ENCODE data around the gene MAP3K2. TPM values are rescaled to one million over a fixed set of nuclear protein-coding genes. Genes with fewer than 3 reads are reported as not detected.

Gene MAP3K2
- total RNA-seq, 2 experiments from 2014 or later, result 65.2 to 69.0 TPM

DNA sequence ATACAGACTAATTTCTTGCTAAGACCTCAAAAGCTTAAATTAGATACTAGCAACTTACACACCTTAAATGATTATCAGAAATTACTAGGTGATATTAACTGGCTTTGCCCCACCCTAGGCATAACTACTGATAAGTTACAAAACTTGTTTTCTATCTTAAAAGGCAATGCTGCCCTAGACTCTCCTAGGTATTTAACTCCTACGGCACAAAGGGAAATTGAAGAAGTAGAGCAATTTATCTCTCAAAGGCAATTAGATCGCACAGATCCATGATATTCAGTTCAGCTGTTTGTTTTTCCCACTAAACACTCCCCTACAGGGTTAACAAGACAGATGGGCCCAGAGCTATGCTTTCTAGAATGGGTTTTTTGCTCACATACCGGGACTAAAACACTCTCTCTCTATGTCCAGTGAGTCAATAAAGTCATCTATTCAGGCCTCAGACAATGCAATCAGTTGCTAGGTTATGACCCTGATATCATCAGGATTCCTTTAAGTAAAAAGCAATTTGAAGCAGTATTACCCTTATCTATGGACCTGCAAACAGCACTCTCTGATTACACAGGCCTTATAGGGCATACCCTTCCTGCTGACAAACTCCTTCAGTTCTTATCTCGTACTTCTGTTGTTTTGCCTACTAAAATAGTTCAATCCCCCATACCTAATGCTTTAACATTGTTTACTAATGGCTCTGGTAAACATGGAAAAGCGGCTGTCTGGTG lies 14.3 kb downstream of the MAP3K2 start:
- ATAC-seq (ENCODE audit: low read depth), result no peak
- H3K4me3 Mint-ChIP-seq, result no peak overlapping the region
- H3K36me3 Mint-ChIP-seq, result peaks cover 52% of the 10 kb centered on the region
- DNase-seq, result no peak
- no peaks in the 10 kb centered on the region for H3K27me3 Mint-ChIP-seq
- POLR2A ChIA-PET, result no interaction called here
- H3K9me3 Mint-ChIP-seq, result peaks cover 29% of the 10 kb centered on the region
- no peak overlapping the region for H3K27ac Mint-ChIP-seq
- H3K4me1 Mint-ChIP-seq, result peaks cover 7% of the 10 kb centered on the region

DNA sequence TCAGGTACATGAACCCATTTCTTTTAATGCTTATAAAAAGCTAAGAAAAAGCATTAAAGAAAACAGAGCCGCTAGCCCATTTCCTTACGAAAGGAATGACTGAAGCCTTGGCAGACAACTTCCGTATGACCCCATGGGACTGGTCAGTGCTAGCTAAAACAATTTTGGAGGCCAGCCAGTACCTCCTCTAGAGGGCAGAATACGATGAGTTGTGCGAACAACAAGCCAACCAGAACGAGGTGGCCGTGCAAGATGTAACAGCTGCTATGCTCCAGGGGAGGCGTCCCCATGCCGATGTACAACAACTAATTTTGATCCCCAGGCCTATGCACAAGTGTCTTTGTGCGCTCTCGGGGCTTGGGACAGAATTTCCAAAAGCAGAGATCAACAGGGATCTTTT lies 16.7 kb downstream of the MAP3K2 start:
- POLR2A ChIA-PET, result no interaction called here
- ATAC-seq (ENCODE audit: low read depth), result no peak
- Mint-ChIP-seq H3K27me3 (no peaks in the 10 kb centered on the region), H3K36me3 (peaks cover 44% of the 10 kb centered on the region), H3K4me3 (no peak overlapping the region), H3K4me1 (peaks cover 5% of the 10 kb centered on the region), H3K9me3 (peaks cover 29% of the 10 kb centered on the region), H3K27ac (no peak overlapping the region)
- no peak for DNase-seq

DNA sequence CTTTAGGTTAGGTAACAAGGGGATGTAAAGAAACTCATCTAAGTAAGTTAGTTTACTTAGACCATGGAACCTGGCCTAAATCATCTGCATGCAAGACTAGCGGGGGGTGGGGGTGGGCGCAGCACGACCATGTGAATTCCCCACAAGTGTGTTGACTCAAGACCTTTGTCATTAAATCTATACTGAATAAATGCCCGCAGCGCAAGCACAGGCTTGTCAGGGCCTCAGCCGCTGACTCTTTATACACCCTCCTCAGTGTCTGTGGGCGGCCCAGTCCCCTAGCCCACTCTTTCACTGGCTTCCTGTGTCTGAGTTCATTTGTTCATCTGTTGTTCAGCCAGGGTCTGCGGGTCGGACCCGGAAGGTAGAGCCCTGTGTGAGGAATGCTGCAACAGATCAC lies 17.8 kb downstream of the MAP3K2 start:
- peaks cover 24% of the 10 kb centered on the region for H3K9me3 Mint-ChIP-seq
- no peak overlapping the region for H3K4me3 Mint-ChIP-seq
- POLR2A ChIA-PET, result no interaction called here
- no peak overlapping the region for H3K27ac Mint-ChIP-seq
- peaks cover 38% of the 10 kb centered on the region for H3K36me3 Mint-ChIP-seq
- ATAC-seq (ENCODE audit: low read depth) (no peak), DNase-seq (no peak)
- H3K27me3 Mint-ChIP-seq, result no peaks in the 10 kb centered on the region
- H3K4me1 Mint-ChIP-seq, result peaks cover 13% of the 10 kb centered on the region

DNA sequence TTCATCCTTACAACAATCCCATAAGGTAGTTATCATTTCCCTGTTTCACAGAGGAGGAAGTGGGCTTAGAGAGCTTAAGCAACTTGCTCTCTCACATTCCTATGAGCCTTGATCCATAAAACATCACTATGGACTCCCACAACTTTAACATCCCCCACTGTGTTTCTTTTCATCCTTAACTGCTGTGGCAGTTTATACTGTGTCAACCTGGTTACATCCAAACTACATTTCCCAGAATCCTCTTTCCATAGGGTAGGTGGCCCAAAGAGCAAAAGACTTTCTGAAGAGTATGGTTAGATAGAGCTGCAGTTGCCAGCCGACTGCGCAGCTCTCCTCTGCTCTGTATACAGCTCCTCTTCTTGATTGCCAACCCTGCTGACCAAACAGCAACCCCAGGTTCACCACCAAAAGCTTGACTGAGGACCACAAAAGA lies 22.5 kb downstream of the MAP3K2 start:
- Mint-ChIP-seq H3K4me3 (no peak overlapping the region), H3K36me3 (peaks cover 12% of the 10 kb centered on the region), H3K27me3 (no peaks in the 10 kb centered on the region), H3K9me3 (peaks cover 4% of the 10 kb centered on the region), H3K4me1 (peaks cover 17% of the 10 kb centered on the region), H3K27ac (no peak overlapping the region)
- ATAC-seq (ENCODE audit: low read depth), result peak; percentile 54
- no peak for DNase-seq
- POLR2A ChIA-PET, result interaction anchor here (0.9 kb wide), 1 partner anchor 72 kb away, joined by 3 read pairs; no protein-coding TSS in a partner anchor

DNA sequence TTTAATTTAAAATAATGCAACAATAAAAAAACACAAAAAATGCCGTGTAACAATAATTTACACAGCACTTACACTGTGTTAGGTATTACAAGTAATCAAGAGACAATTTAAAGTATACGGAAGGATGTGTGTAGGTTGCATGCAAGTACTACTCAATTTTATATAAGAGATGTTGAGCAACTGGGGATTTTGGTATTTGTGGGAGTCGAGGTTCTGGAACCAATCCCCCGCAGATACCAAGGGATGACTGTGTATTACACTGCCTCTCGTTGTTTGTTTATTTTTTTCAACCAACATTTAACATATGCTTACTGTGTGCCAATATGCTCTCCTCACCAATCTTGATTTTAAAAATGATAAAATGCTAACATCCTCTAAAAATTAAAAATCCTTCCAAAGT lies 24.8 kb downstream of the MAP3K2 start:
- Mint-ChIP-seq H3K27ac (no peak overlapping the region), H3K4me1 (peaks cover 17% of the 10 kb centered on the region), H3K9me3 (no peaks in the 10 kb centered on the region), H3K27me3 (no peaks in the 10 kb centered on the region), H3K36me3 (peaks cover 5% of the 10 kb centered on the region), H3K4me3 (no peak overlapping the region)
- ATAC-seq (ENCODE audit: low read depth), result no peak
- POLR2A ChIA-PET, result no interaction called here
- no peak for DNase-seq

DNA sequence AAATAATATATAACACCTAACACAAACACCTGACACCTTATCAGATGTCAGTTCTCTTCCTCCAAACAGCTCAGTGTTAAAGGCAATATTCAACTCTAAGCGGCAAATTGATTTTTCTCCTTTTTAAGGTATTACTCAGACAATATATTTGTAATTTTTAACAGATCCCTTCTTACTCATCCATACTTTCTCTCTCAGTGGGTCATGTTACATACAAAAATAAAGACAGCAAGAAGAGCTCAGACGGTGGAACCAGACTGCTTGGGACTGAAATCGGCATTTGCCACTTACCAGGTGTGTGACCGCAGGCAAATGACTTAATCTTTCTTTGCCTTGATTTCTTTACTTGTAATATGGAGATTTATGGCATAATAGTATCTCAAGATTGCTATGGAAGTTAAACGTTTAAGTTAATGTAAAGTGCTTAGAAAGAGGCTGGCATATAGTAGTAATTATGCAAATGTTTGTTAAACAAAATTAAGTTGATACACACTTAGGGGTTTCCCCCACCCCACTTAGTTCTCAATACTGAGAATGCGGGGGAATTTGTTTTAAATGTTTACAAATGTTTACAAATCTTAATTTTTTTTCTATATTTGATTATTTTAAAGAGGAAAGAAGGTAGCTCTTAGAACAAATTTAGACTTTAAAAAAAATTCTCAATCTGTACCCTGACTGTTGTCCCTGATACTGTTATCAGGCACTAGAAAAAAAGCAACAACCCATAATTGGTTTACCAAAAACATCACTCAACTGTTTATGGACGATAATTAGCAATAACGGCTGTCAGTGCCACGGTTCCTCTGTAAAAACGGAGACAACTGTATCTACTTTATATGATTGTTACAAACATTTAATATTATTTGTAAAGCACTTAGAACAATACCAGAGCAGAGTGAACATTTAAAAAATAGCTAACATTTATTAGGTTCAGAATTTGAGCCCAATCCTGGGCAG lies 25.6 kb downstream of the MAP3K2 start:
- Mint-ChIP-seq H3K4me3 (no peak overlapping the region), H3K9me3 (peaks cover 1% of the 10 kb centered on the region), H3K36me3 (peaks cover 5% of the 10 kb centered on the region), H3K4me1 (peaks cover 17% of the 10 kb centered on the region), H3K27me3 (no peaks in the 10 kb centered on the region), H3K27ac (no peak overlapping the region)
- DNase-seq (no peak), ATAC-seq (ENCODE audit: low read depth) (no peak)
- POLR2A ChIA-PET, result interaction anchor here (0.6 kb wide), 1 partner anchor 280 kb away, joined by 4 read pairs; no protein-coding TSS in a partner anchor

DNA sequence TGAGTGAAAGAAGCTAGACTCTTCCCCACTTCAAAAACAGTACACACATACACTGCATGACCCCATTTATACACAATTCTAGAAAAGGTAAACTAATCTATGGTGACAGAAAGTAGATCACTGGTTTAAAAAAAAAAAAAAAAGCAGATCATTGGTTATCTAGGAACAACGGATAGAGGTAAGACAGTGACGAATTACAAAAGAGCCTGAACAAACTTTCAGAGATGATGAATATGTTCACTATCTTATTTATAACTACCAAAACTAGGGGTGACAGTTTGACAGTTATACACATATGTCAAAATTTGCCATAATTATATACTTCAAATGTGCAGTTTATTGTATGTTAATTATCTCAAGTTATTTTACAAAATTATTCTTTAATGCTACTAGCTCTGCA lies 27.5 kb downstream of the MAP3K2 start:
- Mint-ChIP-seq H3K36me3 (peaks cover 9% of the 10 kb centered on the region), H3K4me3 (no peak overlapping the region), H3K27ac (no peak overlapping the region), H3K27me3 (no peaks in the 10 kb centered on the region), H3K4me1 (peaks cover 11% of the 10 kb centered on the region), H3K9me3 (peaks cover 1% of the 10 kb centered on the region)
- DNase-seq, result no peak
- POLR2A ChIA-PET, result no interaction called here
- no peak for ATAC-seq (ENCODE audit: low read depth)

DNA sequence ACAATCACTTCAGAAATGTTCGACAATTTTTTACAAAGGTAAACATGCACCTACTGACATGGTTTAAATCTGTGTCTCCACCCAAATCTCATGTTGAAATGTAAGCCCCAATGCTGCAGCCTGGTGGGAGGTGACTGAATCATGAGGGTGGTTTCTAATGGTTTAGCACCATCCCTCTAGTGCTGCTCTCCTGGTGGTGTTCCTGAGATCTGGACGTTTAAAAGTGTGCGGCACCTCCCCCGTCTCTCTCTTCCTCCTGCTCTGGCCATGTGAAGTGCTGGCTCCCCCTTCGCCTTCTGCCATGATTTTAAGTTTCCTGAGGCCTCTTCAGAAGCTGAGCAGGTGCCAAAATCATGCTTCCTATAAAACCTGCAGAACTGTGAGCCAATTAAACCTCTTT lies 28.3 kb downstream of the MAP3K2 start:
- H3K27me3 Mint-ChIP-seq, result no peaks in the 10 kb centered on the region
- POLR2A ChIA-PET, result no interaction called here
- DNase-seq, result no peak
- H3K36me3 Mint-ChIP-seq, result peaks cover 10% of the 10 kb centered on the region
- no peak for ATAC-seq (ENCODE audit: low read depth)
- H3K4me3 Mint-ChIP-seq, result no peak overlapping the region
- peaks cover 9% of the 10 kb centered on the region for H3K4me1 Mint-ChIP-seq
- H3K27ac Mint-ChIP-seq, result no peak overlapping the region
- peaks cover 1% of the 10 kb centered on the region for H3K9me3 Mint-ChIP-seq

DNA sequence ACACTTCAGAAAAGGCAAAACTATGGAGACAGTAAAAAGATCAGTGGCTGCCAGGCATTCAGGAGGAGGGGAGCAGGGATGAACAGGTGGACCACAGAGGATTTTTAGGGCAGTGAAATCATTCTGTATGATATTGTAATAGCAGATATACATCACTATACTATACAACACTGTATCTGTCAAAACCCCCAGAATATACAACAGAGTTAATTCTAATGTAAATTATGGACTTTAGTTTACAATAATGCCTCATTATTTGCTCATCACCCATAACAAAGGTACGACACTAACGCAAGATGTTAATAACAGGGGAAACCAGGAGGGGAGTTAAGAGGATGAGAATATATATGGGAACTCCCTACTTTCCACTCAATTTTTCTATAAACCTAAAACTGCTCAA lies 28.8 kb downstream of the MAP3K2 start:
- Mint-ChIP-seq H3K27ac (no peak overlapping the region), H3K4me3 (no peak overlapping the region), H3K9me3 (peaks cover 1% of the 10 kb centered on the region), H3K27me3 (no peaks in the 10 kb centered on the region), H3K4me1 (peaks cover 9% of the 10 kb centered on the region), H3K36me3 (peaks cover 11% of the 10 kb centered on the region)
- POLR2A ChIA-PET, result no interaction called here
- ATAC-seq (ENCODE audit: low read depth), result no peak
- DNase-seq, result no peak

DNA sequence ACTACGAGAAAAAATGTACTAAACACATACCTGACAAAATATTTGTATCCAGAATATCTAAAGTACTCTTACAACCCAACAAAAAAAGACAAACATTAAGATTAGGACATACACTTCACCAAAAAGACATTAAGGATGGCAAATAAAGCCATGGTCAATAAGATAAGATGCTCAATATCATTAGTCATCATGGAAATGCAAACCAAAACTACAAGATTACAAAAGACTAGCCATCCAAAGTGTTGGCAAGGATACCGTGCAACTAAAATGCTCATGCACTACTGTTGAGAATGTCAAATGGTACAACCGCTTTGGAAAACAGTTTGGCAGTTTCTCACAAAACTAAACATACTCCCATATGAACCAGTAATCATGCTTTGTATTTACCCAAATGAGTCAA lies 29.7 kb downstream of the MAP3K2 start:
- Mint-ChIP-seq H3K27ac (no peak overlapping the region), H3K27me3 (no peaks in the 10 kb centered on the region), H3K4me3 (no peak overlapping the region), H3K4me1 (peaks cover 7% of the 10 kb centered on the region), H3K9me3 (peaks cover 1% of the 10 kb centered on the region), H3K36me3 (peaks cover 11% of the 10 kb centered on the region)
- POLR2A ChIA-PET, result no interaction called here
- DNase-seq (no peak), ATAC-seq (ENCODE audit: low read depth) (no peak)

DNA sequence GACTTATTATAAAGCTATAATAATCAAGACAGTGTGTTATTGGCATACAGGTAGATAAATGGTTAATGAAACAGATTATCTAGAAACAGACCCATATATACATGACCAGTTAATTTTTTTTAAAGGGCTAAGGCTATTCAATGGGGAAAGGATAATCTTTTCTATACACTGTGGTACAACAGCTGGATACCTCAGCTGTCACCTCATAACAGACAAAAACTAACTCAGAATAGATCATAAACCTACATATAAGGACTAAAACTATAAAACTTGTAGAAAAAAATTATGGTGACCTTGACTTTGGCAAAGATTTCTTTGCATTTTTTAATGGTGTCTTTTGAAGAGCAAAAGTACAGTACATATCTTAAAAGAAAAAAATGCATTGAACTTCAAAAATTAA lies 30.2 kb downstream of the MAP3K2 start:
- no peak overlapping the region for H3K27ac Mint-ChIP-seq
- peaks cover 7% of the 10 kb centered on the region for H3K4me1 Mint-ChIP-seq
- H3K27me3 Mint-ChIP-seq, result no peaks in the 10 kb centered on the region
- H3K4me3 Mint-ChIP-seq, result no peak overlapping the region
- peaks cover 13% of the 10 kb centered on the region for H3K36me3 Mint-ChIP-seq
- ATAC-seq (ENCODE audit: low read depth), result no peak
- POLR2A ChIA-PET, result no interaction called here
- no peak for DNase-seq
- peaks cover 1% of the 10 kb centered on the region for H3K9me3 Mint-ChIP-seq

DNA sequence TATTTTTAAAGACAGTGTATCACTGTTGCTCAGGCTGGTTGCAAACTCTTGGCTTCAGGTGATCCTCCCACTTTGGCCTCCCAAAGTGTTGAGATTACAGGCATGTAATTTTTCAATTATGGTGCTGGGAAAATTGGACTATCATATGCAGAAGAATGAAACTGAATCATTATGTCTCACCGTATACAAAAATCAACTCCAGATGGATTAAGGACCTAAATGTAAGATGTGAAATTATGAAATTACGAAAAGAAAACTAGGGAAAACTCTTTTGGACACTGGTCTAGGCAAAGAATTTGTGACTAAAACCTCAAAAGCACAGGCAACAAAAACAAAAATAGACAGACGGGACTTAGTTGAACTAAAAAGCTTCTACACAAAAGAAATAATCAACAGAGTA lies 31.2 kb downstream of the MAP3K2 start:
- H3K36me3 Mint-ChIP-seq, result peaks cover 13% of the 10 kb centered on the region
- H3K27ac Mint-ChIP-seq, result no peak overlapping the region
- H3K4me1 Mint-ChIP-seq, result peaks cover 7% of the 10 kb centered on the region
- no peak overlapping the region for H3K4me3 Mint-ChIP-seq
- DNase-seq (no peak), ATAC-seq (ENCODE audit: low read depth) (no peak)
- POLR2A ChIA-PET, result no interaction called here
- no peaks in the 10 kb centered on the region for H3K27me3 Mint-ChIP-seq
- peaks cover 1% of the 10 kb centered on the region for H3K9me3 Mint-ChIP-seq

DNA sequence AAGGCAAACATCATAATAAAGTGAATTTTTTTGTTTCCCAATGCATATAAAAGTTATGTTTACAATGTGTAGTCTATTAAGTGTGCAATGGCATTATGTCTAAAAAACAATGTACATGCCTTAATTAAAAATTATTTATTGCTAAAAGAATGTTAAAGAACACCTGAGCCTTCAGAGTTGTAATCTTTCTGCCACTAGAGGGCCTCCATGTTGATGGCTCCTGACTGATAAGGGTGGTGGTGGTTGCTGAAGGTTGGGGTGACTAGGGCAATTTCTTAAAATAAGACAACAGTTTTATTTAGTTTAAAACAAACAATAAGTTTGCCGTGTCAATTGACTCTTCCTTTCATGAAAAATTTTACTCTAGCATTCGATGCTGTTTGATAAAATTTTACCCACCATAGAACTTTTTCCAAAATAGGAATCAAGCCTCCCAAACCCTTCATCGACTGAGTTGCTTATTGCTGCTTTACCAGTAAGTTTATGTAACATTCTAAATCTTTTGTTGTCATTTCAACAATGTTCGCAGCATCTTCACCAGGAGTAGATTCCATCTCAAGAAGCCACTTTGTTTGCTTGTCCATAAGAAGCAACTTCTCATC lies 32.3 kb downstream of the MAP3K2 start:
- peaks cover 7% of the 10 kb centered on the region for H3K4me1 Mint-ChIP-seq
- POLR2A ChIA-PET, result no interaction called here
- DNase-seq, result no peak
- H3K9me3 Mint-ChIP-seq, result peaks cover 1% of the 10 kb centered on the region
- H3K4me3 Mint-ChIP-seq, result no peak overlapping the region
- no peak overlapping the region for H3K27ac Mint-ChIP-seq
- H3K27me3 Mint-ChIP-seq, result no peaks in the 10 kb centered on the region
- peaks cover 13% of the 10 kb centered on the region for H3K36me3 Mint-ChIP-seq
- no peak for ATAC-seq (ENCODE audit: low read depth)
